NB4 (cell line): ENCODE data around the gene VIPR2.

Experiments used
- CTCF ChIP-seq: IDR thresholded peaks from one replicate; pipeline ENCODE4 v1.5.1; 2012; ENCODE audit warnings: low read depth, low read length
- POLR2A ChIP-seq: IDR thresholded peaks from 2 replicates; pipeline ENCODE4 v1.6.1; 2011; ENCODE audit warnings: mild to moderate bottlenecking; ENCODE audit not compliant: insufficient read length; ENCODE audit errors: extremely low read depth

DNA sequence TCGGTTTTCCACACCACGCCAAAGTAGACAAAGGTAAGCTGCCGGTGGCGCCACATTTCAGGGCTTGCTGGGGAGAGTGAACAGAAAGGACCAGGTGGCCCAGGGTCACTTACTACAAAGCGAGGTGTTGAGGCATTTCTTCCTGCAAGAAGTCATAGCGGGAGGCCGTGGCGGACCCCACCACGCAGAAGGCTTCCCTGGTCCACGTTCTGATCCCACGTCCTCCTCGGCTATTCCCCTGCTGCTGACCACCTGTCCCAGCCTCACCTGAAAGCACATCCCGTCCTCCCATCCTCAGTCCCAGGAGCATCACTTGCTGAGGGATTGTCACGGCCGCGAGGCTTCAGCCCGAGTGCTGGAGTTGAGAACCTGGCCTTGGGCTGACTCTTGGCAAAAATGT, 149.2 kb downstream of the VIPR2 start:
- TF ChIP-seq POLR2A: no peak
- TF ChIP-seq CTCF: no peak
